NCI-H146 (cell line): ENCODE data around the gene EGFR.

ENCODE experiments used
- DNase-seq: peaks from one replicate; lab custom pipeline; 2025; lab: John Stamatoyannopoulos, UW

Gene EGFR

DNA sequence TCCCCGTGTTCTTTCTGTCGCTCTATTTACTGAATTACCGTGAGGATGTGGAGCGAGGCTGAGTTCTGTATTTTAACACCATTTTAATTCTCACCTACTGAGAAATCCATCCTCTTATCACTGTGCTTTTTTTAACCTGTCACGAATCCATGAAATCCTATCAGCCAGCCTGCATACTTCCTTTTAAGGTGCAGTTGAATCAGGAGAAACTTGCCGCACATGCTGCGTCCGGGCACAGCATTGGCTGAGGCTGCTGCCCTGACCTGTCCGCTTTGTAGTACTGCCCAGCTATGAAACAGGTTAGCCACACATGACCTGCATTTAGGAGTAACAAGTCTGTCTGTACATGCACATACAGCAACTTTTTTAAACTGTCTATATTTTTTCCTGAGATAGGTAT, 82.5 kb downstream of the EGFR start:
- DNase-seq = no peak

DNA sequence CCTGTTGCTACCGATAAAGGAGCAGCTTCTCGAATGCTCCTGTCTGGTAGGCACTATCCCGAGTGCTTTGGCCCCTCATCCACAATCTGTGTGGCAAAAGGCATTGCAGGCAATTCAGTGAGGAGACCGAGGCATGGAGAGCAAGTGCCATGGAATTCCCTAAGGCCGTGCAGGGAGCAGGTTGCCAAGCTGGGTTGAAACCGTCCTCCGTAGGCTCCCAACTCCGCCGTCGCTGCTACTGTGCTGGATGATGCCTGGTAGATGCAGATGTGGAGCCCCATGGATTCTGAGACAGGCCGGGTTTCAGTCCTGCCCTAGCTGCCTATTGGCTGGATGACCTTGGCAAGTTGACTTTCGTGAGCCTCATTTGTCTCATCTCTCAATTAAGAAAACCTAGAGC, 85.3 kb downstream of the EGFR start:
- DNase-seq = no peak

DNA sequence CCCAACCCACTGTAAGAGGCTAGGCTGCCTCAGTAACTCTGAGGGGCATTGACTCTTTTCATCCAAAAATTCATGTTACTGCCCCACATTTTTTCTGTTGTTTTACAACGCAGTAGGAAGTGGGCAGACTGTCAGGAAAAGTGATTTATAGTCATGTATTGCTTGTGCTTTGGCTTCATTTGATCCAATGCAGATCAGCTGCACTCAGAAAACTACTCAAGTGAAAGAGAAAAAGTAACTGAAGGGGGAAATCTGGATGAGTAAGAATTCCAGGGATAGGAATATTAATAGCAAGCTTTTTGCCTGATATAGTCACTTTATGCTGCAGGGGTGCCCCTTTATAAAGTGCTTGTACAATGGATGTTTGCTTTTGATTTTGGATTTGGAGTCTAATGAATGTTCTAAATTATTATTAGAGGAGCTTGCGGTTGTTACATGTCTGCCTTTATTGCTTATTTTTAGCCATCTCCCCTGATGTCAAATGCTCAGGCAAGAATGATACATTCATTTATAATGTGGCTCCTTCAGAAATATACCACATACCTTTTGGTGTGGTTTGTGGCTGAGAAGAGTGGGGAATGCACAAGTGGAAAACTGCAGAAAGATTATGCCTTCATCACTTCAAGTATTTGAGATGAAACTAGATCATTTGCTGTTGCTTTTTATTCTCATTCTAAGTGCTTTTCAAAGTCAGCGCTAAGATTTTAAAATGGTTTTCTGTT, 86.1 kb downstream of the EGFR start:
- DNase-seq = no peak

DNA sequence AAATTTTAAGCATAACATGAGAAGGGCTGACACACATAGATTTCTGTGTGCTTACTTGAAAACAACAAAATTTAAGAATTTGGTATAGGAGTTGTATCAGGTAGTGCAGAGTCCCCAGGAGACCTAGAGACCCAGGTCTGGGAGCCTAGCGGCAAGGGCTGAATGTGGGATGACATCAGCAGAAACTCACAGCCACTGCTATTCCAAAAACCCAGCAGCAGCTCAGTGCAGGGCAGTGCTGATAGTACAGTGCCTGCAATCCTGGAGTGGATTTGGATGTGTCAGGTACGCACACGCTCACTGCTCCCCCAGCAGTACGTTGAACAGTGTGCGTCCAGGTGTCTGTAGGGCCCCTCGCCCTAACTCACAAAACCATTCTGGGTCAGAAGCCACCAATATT, 87.1 kb downstream of the EGFR start:
- no peak for DNase-seq

DNA sequence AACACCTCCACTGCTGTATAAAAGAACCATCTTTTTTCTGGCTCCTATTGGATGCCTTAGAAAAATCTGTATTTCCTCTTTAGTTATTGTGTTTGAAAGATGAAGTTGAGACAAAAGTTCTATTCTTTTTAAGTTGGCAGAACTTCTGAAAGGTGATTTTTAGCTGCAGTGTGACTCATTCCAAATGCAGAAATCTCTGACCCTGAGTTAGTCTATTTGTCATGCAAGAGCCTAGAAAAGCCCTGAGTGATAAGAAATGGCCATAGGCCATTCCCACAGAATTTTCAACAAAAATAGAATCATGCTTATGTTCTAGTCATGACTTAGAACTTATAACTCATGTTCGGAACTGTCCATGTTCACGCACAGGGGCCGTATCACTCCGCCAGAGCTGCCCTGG, 89.1 kb downstream of the EGFR start:
- DNase-seq = no peak

DNA sequence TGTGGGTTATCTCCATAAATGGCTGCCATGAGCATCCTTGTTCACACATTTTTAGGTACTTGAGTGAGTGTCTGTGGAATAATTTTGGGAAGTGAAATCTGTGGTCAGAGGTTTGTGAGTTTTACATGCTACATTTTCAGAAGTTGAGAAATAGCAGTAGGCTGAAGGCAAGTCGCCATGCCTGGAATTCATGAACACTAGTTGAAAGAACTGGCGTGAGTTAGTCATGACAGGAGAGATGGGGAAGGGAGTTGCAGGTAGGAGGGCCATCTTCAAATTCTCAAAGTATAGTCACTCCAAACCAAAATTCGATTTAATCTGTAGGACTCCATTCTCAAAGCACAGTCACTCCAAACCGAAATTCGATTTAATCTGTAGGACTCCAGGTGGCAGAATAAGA, 89.6 kb downstream of the EGFR start:
- no peak for DNase-seq

DNA sequence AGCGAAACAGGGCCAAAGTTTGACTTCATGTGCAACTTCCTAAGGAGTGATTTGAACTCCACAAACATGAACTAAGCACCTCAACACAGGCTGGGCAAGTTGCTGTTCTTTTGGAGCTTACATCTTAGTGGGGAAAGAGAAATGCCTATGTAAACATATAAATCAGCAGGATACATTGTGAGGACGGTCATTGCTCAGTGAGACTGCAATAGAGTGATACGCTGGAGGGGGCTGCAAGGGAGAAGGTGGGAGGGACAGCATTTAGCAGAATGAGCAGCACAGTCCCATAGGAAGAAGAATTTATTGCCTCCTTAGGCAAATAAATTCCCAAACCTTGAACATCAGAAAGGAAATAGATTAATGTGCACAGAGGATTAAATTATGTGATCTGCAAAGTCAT, 90.0 kb downstream of the EGFR start:
- DNase-seq = no peak

DNA sequence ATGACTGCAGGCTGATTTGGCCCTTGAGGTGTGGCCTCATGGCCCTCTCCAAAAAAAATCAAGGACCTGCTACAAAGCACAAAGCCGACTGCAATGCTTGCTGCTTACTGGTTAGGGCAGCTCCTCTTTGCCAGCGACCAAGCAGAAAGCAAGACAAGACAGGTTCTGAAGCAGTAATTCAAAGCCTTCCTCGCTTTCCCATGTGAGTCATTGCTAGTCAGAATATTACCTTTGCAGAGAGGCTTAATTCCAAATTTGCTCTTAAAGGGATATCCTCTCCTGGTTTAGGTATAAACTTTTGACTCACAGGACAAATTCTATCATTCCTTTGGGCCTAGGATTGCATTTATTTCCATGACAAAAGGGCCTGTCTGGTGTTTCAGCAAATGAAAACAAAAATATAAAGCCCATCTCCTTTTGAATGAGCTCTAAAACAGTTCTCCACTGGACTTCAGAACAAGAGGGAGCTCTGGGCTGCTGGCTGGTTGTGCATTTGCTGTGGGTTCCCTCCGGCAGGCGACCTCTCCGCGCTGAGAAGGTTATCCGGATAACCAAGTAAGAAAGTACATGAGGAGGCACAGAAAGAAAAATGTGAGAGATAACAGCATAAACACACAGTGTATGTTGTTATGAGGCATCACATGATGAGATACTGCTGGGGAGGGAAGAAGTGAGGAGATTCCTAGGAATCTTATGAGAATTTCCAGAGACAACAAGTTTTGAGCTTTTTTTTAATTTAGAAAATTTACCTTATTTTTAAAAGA, 90.8 kb downstream of the EGFR start:
- DNase-seq = no peak

DNA sequence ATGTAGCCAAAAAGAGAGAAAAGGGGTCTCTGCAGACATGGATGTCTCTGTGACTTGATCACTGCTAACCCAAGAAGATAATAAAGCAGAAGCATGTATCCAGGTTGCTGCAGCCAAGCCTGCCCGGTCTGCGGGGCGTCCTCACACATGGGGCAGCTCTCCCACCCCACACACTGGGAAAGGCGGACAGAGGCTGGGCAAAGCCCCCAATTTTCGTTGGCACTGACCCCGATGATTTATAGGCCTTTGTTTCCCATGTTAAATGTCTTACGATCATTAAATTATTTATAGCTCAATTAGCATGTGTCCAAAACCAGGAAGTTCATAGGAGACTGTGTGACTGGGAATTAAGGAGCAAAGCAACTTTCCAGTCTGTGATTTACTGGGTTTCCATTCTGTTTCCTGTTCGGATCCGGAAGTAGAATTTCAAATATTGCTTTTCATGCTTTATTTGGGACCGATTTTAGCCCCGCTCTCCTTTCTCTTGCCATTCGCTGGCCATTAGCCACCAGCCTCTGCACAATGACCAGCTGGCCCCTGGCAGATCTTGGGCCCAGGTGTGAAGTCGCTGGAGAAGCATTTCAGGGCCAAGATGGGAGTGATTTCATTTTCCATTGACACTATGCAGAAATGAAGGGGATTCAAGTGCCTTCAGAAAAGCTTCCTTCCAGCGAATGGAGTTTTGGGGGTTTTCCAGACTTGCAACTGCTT, 91.6 kb downstream of the EGFR start:
- DNase-seq = no peak

DNA sequence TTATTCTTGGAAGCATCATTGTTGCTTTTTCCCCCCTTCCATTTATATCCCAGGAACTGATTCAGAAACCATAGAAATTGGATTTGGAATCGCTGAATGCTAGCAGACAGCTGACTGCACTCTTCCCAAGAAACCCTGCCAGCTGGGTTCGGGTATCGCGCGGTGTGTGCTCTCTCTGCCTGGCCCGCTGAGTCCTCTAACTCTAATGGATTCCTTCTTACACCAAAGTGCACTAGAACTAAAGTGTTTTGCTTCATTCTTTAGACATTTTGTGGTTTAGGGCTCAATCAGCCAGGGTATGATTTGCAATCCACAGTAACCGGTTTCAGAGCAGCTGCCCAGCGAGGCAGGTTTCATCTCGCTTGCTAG, 92.2 kb downstream of the EGFR start:
- no peak for DNase-seq

DNA sequence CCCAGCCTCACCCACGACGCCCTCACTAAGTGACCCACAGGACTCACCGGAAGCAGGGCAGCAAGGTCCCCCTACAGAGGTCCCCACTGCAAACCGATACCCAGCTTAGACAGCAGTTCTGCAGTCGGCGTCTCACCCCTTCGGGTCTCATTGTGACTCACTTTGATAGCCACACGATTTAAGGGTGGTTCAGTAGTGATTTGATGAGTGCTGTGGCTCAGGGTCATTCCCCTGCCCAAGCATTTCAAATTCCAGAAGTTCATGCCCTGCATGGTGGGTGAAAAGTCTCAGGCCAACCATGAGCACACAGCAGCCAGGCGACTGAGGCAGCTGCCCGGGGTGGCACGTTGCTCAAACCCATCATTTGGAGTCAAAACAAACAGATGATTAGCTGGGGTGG, 93.2 kb downstream of the EGFR start:
- no peak for DNase-seq

DNA sequence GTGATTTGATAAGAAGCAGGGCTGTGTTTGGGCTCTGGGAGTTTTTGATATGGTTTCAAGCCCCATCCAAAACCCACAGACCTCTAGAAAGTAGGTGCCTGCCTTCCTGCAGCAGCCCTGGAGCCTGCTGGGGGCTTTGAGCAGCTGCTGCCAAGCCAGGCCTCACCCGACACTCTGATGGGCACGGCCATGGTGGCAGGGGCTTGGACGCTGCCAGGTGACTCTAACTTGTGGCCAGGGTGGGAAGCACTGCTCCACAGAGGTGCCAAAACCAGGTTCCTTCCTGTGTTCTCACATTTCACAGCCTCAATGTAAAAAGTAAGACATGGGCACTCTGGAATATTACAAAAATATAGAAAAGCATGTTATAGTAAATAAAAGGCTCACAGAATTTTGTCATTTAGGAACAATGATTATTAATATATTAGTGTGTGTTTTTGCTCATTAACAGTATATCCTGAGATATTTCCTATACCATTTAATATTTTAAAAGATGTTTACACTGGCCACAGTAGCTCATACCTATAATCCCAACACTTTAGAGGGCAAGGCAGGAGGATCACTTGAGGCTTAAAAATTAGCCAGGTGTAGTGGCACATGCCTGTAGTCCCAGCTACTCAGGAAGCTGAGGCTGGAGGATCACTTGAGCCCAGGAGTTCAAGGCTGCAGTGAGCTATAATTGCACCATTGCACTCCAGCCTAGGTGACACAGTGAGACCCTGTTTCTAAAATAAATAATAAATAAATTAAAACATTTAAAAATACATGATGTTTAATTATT, 95.1 kb downstream of the EGFR start:
- DNase-seq = no peak

DNA sequence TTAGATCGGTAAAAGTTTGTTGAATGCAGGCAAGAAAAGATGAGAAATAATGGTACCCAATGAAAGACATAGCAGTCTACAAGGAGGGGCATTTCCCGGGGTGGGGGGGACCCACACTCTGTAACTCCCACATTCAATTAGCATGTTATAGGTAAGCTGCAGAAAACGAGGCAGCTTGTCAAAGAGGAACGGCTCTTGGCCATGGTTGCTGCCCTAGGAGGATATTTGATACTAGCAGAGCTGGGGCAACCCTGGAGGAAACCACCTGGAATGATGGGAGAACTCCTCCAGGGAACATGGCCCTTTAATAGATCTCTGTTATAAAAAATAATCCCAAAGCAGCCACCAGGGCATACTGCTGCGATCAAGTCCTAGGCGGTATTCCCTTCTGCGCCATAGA, 98.5 kb downstream of the EGFR start:
- DNase-seq = no peak

DNA sequence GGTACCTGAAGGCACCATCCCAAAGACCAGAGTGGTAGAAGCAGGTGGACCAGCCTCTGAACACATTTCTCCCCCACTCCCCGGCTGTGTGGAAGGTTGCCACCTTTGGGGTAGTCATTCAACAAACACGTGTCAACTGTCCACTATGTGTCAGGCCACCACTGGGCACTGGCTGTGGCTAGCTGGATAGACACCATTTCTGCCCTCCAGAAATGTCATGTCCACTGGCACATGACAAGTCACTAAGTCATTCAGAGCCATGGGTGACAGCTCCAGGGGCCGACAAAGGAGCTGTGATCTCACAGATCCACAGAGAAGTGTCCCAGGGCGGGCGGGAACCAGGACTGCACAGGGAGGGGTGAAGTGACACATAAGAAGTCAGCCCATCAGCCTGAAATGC, 99.6 kb downstream of the EGFR start:
- DNase-seq = no peak

DNA sequence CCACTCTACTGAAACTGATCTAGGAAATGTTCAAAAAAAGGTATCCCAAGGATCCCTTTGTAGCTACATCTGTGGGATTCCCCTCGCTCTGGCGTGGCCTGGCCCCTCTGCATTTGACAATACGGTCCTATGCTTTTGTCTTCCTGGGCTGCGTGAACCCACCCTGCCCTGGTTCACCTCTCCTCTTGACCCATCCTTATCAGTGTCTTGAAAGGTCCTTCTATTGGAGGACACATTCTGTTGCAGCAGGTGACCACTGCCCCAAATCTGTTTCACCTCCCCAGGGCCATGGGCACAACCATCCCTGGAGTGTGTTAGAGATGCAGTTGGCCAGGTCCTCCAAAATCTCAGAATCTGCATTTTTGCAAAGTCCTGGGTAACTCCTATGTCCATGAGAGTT, 100.8 kb downstream of the EGFR start:
- DNase-seq = no peak

DNA sequence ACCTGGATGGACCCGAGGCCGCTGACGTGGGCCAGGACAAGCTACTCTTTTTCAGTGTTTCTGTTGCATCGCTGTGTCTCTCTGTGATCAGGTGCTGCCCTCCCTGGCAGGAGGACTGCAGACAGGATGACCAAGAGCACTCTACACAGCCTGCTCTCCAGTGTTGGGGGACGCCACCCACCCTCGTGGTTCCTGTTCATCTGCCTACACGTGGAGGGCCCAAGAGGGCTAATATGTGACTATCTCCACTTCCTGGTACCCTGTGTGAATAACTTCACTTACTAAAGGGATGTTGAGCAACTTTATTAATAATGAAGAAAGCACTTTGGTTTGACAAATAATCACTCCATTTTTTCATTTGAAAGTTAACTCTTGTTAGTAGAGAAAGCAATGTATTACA, 101.3 kb downstream of the EGFR start:
- DNase-seq = no peak

DNA sequence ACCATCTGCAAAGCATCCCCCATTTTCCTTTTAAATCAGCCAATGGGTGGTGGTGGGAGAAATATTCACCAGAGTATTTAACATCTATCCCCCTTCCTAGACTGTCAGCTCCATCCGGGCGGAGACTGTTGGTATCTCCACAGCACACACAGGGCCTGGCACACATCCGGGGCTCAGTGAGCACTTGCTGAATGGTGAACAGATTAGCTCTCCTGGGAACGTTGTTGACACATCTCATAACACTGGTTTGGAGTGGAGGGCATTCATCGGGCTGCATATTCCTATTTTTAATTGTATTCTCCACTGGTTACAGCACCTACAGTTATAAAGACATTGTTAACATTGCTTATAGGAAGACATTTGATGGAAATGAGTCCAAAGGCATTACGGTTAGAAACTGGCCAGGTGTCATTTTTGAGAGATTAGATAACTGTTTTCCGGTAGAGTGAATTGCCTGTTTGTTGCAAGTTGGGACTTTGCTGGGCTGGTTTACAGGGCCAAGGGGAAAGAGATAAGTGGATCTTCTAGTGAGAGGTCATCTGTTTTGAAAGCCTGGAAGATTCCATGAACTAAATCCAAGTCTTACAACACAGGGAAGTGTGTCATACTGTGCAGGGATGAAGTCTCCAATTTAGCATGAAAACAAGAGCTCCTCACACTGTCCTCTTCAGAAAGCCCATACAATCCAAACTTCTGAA, 101.8 kb downstream of the EGFR start:
- DNase-seq = no peak

DNA sequence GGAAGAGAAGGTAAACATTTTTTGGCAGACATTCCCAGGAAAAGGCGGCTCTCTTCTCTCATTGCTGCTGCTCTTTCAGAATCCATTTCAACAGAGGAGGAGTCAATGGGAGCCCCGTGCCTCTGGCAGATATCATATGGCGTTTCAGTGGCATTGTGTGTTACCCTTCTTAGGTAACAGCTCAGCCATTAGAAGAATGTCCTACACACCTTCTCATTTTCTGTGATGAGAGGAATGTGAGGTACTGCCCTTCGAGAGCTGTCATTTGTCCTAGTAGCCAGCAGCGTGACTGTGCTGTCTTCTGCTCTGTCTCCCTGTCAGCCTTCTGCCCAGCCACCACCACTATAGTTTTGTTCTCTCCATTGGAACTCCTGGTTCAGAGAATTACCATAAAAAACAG, 102.4 kb downstream of the EGFR start:
- DNase-seq = no peak

DNA sequence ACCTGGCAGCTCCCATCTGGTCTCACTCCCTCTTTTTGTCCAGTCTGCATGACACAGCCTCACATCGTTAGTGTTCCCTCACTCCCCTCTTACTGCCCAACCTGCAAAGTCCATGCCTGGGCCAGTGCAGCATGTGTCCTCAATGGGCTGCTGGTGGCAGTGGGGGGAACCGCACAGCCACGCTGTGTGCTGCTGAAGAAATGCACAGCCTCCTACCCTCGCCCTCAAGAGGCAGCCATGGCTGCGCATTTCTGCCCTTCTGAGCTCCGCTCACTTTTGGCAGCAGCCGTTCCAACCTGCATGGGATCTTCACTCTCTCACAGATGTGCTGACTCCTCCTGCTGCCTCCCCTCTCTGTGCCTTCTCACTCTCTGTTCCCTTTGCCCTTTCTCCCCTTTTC, 103.4 kb downstream of the EGFR start:
- no peak for DNase-seq

DNA sequence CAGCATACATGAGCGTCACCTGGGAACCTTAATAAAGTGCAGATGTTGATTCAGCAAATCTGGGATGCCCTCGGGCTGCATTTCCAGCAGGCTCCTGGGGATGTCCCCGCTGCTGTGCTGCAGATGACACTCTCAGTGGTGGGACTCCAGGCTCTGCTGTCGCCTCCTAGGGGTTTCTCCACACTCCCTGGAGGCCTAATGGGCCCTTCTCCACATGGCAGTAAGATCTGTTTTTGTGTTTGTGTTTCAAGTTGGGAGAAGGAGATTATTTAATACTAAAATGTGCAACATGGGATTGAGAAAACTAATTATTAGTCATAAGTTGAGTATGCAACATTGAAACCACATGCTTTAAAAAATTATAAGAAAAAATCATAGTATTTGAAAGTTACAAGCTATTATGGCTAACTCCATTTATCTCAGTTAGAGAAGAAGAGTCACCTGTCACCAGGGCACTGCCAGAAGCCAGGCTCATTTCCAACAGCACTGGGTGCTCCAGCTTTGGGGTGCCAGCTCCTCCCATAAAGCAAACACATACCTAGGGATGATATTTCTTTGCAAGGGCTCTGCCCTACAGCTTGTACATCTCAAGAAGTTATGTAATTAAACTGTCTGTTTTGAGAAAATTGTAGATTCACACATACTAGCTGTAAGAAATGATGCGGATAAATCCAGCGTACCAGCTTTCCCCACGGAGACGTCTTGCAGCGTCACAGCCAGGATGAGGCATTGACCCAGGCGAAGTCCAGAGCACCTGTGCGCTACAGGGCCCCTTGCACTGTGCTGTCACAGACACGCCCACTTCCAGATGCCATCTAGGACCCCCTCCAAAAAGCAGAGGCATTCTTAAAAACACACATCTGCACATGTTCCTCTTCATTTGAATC, 106.4 kb downstream of the EGFR start:
- DNase-seq = no peak

DNA sequence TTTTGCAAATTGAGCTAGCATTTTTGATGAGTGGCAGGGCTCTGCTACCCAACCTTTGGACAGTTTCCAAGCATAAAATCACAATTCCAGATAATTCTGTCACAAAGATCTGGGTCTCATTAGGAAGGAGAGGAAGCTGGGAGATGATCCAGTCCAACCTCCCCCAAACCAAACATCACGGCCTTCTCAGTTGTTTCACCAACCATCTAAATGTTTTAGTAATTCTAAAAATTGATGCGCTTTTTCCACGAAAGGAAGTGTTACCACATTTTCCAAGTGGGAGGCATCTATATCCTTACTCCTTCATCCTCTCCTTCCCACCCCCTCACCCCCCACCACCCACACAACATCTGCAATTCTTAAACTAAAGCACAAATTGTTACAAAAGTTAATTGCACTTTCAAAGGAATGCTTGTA, 108.3 kb downstream of the EGFR start:
- no peak for DNase-seq
